GM12872 (cell line): ENCODE results near the gene RBM42.

Source experiments
- TF ChIP-seq, protein P1 (sequence below): IDR thresholded peaks from 3 replicates; pipeline ENCODE4 v1.5.1; 2011; ENCODE audit warnings: low read depth, mild to moderate bottlenecking, low read length, moderate library complexity; ENCODE audit not compliant: insufficient read depth

RBM42 gene

GRCh38 chr19:35661995-35662340 lies 33.1 kb downstream of the RBM42 start:
- TF ChIP-seq, protein P1, sequence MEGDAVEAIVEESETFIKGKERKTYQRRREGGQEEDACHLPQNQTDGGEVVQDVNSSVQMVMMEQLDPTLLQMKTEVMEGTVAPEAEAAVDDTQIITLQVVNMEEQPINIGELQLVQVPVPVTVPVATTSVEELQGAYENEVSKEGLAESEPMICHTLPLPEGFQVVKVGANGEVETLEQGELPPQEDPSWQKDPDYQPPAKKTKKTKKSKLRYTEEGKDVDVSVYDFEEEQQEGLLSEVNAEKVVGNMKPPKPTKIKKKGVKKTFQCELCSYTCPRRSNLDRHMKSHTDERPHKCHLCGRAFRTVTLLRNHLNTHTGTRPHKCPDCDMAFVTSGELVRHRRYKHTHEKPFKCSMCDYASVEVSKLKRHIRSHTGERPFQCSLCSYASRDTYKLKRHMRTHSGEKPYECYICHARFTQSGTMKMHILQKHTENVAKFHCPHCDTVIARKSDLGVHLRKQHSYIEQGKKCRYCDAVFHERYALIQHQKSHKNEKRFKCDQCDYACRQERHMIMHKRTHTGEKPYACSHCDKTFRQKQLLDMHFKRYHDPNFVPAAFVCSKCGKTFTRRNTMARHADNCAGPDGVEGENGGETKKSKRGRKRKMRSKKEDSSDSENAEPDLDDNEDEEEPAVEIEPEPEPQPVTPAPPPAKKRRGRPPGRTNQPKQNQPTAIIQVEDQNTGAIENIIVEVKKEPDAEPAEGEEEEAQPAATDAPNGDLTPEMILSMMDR = no peak

DNA sequence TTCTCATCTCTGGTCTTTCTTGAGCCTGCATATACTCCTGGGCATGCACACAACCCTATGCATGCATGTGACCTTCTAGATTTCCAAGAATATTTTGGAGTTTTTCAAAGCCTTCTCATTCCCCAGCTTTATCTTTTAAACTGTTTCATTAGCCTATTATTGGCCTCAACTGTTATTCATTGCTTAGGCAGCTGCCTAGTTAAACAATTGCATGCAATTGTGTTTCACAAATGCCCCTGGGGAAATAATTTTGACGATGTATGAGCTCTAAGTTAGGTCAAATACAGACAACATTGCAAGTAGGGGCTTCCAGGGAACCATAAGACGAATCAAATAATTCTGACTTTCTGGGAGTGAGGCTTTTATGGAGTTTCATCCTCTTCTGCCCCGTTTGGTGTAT lies 35.1 kb downstream of the RBM42 start:
- TF ChIP-seq, protein P1 = no peak

GRCh38 chr19:35665157-35665556 lies 36.3 kb downstream of the RBM42 start:
- TF ChIP-seq, protein P1 = no peak

DNA sequence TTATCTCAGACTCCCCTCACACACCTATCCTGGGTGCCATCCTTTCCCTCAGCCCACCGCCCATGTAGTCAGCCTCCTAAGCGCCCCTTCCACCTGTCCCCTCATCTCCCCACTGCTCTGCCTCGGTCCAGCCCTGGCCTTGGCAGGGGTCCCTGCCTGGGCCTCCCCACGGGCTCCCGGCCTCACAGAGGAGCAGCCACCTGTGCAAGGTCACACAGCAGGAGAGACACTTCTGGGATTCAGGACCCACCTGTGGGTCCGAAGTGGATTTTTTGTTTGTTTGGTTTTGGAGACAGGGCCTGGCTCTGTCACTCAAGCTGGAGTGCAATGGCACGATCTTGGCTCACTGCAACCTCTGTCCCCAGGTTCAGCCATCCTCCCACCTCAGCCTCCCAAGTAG lies 36.8 kb downstream of the RBM42 start:
- TF ChIP-seq, protein P1 = no peak

- TF ChIP-seq, protein P1 = no peak
These were observed 37.5 kb downstream of the RBM42 start, which contains the start of gene UPK1A for GRCh38 chr19:35666251-35666913. TSS of gene UPK1A (plus strand) at chr19:35666517. CDS start at chr19:35666813, 296 bp downstream.

GRCh38 chr19:35669566-35669965 lies 40.7 kb downstream of the RBM42 start:
- TF ChIP-seq, protein P1 = no peak

DNA sequence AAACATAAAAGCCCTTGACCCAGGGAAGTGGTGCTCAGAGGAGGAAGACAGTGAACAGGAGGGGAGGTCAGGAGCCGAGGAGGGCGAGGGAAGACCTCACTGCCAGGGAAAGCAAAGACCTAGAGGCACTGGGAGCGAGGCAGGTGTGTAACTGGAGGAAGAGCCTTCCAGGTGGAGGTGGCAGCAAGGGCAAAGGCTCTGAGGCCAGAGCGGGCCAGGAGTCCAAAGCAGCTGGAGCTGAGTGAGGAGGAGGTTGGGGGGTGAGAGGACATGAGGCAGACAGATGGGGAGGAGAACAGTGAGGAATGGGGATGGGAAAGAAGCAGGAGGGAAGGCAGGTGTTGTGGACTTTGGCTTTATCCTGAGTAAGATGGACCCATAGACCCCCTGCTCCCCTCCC lies 41.1 kb downstream of the RBM42 start:
- TF ChIP-seq, protein P1 = no peak

GRCh38 chr19:35670686-35671085 lies 41.9 kb downstream of the RBM42 start:
- TF ChIP-seq, protein P1 = no peak
